ENCODE results near the gene FSIP1.

GRCh38 chr15:39596358-39597051, 186.1 kb downstream of the FSIP1 start:
- TF ChIP-seq EP300 (IDR thresholded peaks at IDR 0.05) (no peak), POLR2A (IDR thresholded peaks at IDR 0.05) (no peak), CTCF (IDR thresholded peaks at IDR 0.05) (no peak), POLR2AphosphoS5 (IDR thresholded peaks at IDR 0.05) (peak in 1 of 4 donors; percentile 31)

Data from sigmoid colon (tissue), 4 donors.